IPS DF 6.9 (cell line): ENCODE measurements around the gene FHIT.

Experiments used
- DNase-seq: peaks from one replicate; pipeline ENCODE4 v3.0.0-alpha.2; 2013; ENCODE audit warnings: low read depth, low spot score
- H3K27ac ChIP-seq: one replicate; pipeline ENCODE4 v1.5.1; 2013; ENCODE audit warnings: low read length, control low read depth
- H3K27me3 ChIP-seq: 2 replicates; pipeline ENCODE4 v1.6.1; 2013; ENCODE audit warnings: mild to moderate bottlenecking, low read length; ENCODE audit not compliant: control insufficient read depth, insufficient read depth
- H3K36me3 ChIP-seq: 2 replicates; pipeline ENCODE4 v1.6.1; 2013; ENCODE audit warnings: low read length; ENCODE audit not compliant: control insufficient read depth, insufficient read depth
- H3K4me1 ChIP-seq: 2 replicates; pipeline ENCODE4 v1.6.1; 2013; ENCODE audit warnings: low read length; ENCODE audit not compliant: control insufficient read depth, insufficient read depth
- H3K4me3 ChIP-seq: 2 replicates; pipeline ENCODE4 v1.5.1; 2013; ENCODE audit warnings: mild to moderate bottlenecking, low read length
- H3K9me3 ChIP-seq: 2 replicates; pipeline ENCODE4 v1.6.1; 2013; ENCODE audit warnings: low read length, inconsistent platforms; ENCODE audit not compliant: control insufficient read depth, insufficient read depth
- WGBS: extraction: QIAGEN DNeasy Blood & Tissue Kit; methylation state at CpG from one replicate; pipeline ENCODE4 v1.1.7; 2013; ENCODE audit warnings: mixed read lengths, missing lambda C conversion rate; ENCODE audit not compliant: insufficient read length, insufficient coverage; 5-methylcytosine and 5-hydroxymethylcytosine counted together

Gene FHIT

GRCh38 chr3:60263191-60263590 lies 988.1 kb downstream of the FHIT start:
- Histone ChIP-seq H3K4me1 (no peaks in the 10 kb centered on the region), H3K36me3 (no peaks in the 10 kb centered on the region), H3K4me3 (no peak overlapping the region), H3K27me3 (no peaks in the 10 kb centered on the region), H3K27ac (no peak overlapping the region), H3K9me3 (no peaks in the 10 kb centered on the region)
- DNase-seq: no peak

GRCh38 chr3:60262546-60262945 lies 988.7 kb downstream of the FHIT start:
- Histone ChIP-seq H3K27me3 (no peaks in the 10 kb centered on the region), H3K4me3 (no peak overlapping the region), H3K9me3 (no peaks in the 10 kb centered on the region), H3K4me1 (no peaks in the 10 kb centered on the region), H3K27ac (no peak overlapping the region), H3K36me3 (no peaks in the 10 kb centered on the region)
- no peak for DNase-seq
- no CpG with 5 or more reads among the region's 2 CpGs for WGBS

- WGBS: no CpG with 5 or more reads among the region's 5 CpGs
- no peak overlapping the region for H3K27ac ChIP-seq
- H3K4me1 ChIP-seq: no peaks in the 10 kb centered on the region
- H3K4me3 ChIP-seq: no peak overlapping the region
- H3K9me3 ChIP-seq: no peaks in the 10 kb centered on the region
- H3K36me3 ChIP-seq: no peaks in the 10 kb centered on the region
- no peaks in the 10 kb centered on the region for H3K27me3 ChIP-seq
- no peak for DNase-seq
Measured at GRCh38 chr3:60260546-60260945, 990.7 kb downstream of the FHIT start.

DNA sequence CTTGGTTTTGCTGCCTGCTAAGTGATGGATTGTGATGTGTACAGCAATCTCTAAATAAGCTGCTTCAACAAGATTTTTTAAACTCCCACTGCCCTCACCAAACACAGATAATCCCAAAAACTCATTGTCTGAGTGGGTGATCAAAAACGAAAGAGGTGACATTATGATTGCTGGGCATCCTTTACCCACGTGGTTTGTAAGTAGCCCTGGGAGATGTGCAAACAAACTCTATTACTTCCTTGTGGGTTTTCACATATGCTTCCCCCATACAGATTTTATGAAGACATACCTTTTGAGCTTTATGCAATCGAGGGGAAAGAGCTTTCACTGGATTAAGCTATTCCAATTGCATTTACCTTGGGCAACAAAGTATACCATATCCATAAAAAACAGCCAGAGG lies 1000.4 kb downstream of the FHIT start:
- DNase-seq: no peak
- H3K4me1 ChIP-seq: no peaks in the 10 kb centered on the region
- H3K27ac ChIP-seq: no peak overlapping the region
- H3K36me3 ChIP-seq: no peaks in the 10 kb centered on the region
- WGBS: no CpG with 5 or more reads among the region's 3 CpGs
- no peaks in the 10 kb centered on the region for H3K9me3 ChIP-seq
- H3K4me3 ChIP-seq: no peak overlapping the region
- no peaks in the 10 kb centered on the region for H3K27me3 ChIP-seq

DNA sequence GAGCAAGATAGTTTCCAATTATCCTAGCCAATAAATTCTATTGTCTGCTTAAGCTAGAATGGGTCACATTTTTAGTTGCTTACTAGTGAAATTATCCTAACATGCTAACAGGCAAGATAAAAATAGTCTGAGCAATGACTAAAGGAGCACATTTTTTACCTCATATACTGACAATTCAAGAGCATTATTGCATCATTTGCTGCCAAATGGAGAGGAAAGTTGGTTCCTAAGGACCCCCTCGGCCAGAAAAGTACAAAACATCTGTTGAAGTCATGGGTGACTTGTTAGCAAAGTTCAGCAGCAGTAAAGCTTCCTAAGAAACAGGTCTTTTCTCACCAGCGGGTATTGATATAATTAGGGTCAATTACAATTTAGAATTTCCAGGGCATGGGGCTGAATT lies 1001.0 kb downstream of the FHIT start:
- H3K36me3 ChIP-seq: no peaks in the 10 kb centered on the region
- DNase-seq: no peak
- no CpG with 5 or more reads among the region's 2 CpGs for WGBS
- no peaks in the 10 kb centered on the region for H3K9me3 ChIP-seq
- H3K27ac ChIP-seq: no peak overlapping the region
- no peaks in the 10 kb centered on the region for H3K27me3 ChIP-seq
- no peaks in the 10 kb centered on the region for H3K4me1 ChIP-seq
- no peak overlapping the region for H3K4me3 ChIP-seq

- H3K36me3 ChIP-seq: no peaks in the 10 kb centered on the region
- no peak overlapping the region for H3K27ac ChIP-seq
- H3K4me1 ChIP-seq: no peaks in the 10 kb centered on the region
- H3K27me3 ChIP-seq: no peaks in the 10 kb centered on the region
- DNase-seq: no peak
- no peak overlapping the region for H3K4me3 ChIP-seq
- WGBS: no CpG with 5 or more reads among the region's 4 CpGs
- no peaks in the 10 kb centered on the region for H3K9me3 ChIP-seq
Measured at GRCh38 chr3:60246361-60246760, 1004.9 kb downstream of the FHIT start.

DNA sequence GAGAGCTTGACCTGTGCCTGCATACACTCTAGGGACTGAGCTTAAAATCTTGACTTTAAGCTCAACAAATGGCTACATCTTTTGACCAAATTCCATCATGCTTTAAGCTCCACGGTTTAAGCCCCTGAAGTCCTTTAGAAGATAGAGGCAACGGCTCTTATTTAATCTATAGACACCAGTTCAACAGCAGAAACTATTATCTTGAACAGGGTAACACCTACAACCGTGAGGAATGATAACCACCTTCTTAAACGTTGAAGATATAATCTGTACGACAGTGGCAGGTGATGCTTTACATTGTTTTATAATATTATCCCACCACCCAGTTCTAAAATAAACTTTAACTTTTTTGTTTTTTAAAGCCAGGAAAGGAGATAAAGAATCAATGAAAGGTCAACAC lies 1007.8 kb downstream of the FHIT start:
- WGBS: no CpG with 5 or more reads among the region's 5 CpGs

GRCh38 chr3:60240492-60240891 lies 1010.8 kb downstream of the FHIT start:
- Histone ChIP-seq H3K4me3 (no peak overlapping the region), H3K9me3 (no peaks in the 10 kb centered on the region), H3K4me1 (no peaks in the 10 kb centered on the region), H3K27me3 (no peaks in the 10 kb centered on the region), H3K36me3 (no peaks in the 10 kb centered on the region), H3K27ac (no peak overlapping the region)
- WGBS: no CpG with 5 or more reads among the region's 3 CpGs
- peak; percentile 20 for DNase-seq

More for the DNA sequence above, 1007.8 kb downstream of the FHIT start:
- Histone ChIP-seq H3K9me3 (no peaks in the 10 kb centered on the region), H3K36me3 (no peaks in the 10 kb centered on the region), H3K27ac (no peak overlapping the region), H3K27me3 (no peaks in the 10 kb centered on the region), H3K4me3 (no peak overlapping the region), H3K4me1 (no peaks in the 10 kb centered on the region)
- no peak for DNase-seq

DNA sequence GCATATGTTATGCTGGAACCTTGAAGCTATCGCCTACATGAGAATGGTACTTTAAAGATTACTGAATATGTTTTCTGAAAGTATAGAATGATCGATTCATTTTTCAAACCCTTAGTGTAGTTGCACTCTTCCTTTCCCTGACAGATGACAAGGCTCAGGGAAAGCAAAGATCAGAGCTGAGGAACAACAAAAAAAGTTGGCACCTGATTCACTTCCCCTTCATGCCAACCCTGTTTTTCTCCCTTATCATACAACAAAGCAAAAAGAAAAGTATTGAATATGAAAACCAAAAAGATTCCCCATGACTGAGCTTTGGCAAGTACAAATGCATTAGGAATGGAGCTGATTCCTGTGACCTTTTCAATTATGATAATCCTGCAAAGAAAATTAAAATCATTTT lies 1012.7 kb downstream of the FHIT start:
- Histone ChIP-seq H3K9me3 (no peaks in the 10 kb centered on the region), H3K36me3 (no peaks in the 10 kb centered on the region), H3K4me1 (no peaks in the 10 kb centered on the region), H3K27ac (no peak overlapping the region), H3K27me3 (no peaks in the 10 kb centered on the region), H3K4me3 (no peak overlapping the region)
- WGBS: no CpG with 5 or more reads among the region's 2 CpGs
- no peak for DNase-seq

DNA sequence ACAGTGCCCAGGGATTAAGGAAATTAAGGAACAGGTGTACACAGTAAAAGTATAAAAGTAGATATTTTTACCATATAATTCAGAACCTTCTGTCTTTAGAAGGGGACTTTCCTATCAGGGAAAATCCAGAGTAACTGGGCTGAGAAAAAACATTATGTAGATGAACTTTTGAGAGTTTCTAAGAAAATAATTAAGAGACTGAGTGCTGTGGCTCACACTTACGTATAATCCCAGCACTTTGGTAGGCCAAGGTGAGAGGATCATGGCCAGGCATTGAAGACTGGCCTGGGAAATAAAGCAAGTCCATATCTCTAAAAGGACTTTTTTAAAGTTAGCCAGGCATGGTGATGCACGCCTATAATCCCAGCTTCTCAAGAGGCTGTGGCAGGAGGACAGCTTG lies 1021.8 kb downstream of the FHIT start:
- no CpG with 5 or more reads among the region's 2 CpGs for WGBS
- no peak overlapping the region for H3K27ac ChIP-seq
- H3K27me3 ChIP-seq: no peaks in the 10 kb centered on the region
- DNase-seq: no peak
- no peaks in the 10 kb centered on the region for H3K36me3 ChIP-seq
- H3K4me1 ChIP-seq: no peaks in the 10 kb centered on the region
- no peak overlapping the region for H3K4me3 ChIP-seq
- no peaks in the 10 kb centered on the region for H3K9me3 ChIP-seq

DNA sequence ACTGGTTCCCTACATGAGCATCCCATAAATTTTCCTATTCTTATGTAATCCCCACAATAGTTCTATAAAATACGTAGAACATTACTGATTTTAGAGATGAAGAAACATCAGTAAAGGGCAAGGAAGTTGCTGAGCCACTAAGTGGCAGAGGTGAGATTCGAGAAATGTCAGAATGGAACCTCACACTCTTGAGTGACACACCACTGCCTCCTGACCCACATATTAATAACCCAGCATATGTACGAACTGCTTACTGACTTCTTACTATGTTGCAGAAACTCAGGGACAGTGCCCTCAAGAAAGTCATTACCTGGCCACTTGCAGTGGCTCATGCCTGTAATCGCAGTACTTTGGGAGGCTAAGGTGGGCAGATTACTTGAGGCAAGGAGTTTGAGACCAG lies 1022.4 kb downstream of the FHIT start:
- no peak overlapping the region for H3K27ac ChIP-seq
- H3K36me3 ChIP-seq: no peaks in the 10 kb centered on the region
- H3K4me1 ChIP-seq: no peaks in the 10 kb centered on the region
- no peaks in the 10 kb centered on the region for H3K9me3 ChIP-seq
- H3K27me3 ChIP-seq: no peaks in the 10 kb centered on the region
- WGBS: no CpG with 5 or more reads among the region's 4 CpGs
- DNase-seq: no peak
- H3K4me3 ChIP-seq: no peak overlapping the region
